ENCODE measurements around the gene ALDH1B1.

DNA sequence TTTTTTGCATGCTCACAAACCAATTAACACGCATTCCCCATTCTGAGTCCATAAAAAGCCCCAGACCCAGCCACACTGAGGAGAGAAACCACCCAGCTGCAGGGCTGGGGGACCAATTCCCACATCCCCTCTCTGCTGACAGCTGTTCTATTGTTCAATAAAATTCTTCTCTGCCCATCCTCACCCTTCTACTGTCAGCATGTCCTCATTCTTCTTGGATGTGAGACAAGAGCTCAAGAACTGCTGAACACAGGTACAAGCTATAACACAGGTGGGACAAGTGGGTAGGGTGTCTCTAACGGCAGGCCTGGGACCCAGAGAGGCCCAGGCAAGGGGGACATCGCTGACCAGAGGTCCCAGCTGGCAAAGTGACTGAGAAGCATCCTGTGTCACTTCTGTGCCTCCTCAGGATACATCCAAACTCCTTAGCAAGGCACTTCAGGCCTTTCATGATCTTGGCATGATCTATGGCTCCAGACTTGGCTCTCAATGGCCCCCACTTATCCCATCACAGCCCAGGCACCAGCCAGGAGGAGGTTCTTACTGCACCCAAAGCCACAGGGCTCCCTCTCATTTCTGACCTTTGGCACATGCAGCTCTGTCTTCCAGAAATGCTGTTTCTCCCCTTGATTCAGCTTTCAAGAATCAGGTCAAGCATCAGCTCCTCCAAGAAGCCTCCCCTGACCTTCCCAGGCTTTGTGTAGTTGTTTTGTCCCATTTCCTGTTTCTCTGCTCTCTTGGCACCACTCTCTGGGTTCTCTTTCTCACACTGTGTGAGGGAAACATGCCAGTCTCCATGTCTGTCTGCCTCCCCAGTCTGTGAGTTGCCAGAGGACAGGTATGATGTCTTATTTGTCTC is 7.3 kb upstream of the ALDH1B1 start:
- TF ChIP-seq, protein P1, sequence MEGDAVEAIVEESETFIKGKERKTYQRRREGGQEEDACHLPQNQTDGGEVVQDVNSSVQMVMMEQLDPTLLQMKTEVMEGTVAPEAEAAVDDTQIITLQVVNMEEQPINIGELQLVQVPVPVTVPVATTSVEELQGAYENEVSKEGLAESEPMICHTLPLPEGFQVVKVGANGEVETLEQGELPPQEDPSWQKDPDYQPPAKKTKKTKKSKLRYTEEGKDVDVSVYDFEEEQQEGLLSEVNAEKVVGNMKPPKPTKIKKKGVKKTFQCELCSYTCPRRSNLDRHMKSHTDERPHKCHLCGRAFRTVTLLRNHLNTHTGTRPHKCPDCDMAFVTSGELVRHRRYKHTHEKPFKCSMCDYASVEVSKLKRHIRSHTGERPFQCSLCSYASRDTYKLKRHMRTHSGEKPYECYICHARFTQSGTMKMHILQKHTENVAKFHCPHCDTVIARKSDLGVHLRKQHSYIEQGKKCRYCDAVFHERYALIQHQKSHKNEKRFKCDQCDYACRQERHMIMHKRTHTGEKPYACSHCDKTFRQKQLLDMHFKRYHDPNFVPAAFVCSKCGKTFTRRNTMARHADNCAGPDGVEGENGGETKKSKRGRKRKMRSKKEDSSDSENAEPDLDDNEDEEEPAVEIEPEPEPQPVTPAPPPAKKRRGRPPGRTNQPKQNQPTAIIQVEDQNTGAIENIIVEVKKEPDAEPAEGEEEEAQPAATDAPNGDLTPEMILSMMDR (IDR thresholded peaks at IDR 0.05) = no peak
- no peak for TF ChIP-seq POLR2AphosphoS5 (IDR thresholded peaks at IDR 0.05)
- TF ChIP-seq EP300 (IDR thresholded peaks at IDR 0.05) = no peak

All from upper lobe of left lung (tissue), 4 donors.